CD4-positive, alpha-beta T cell treated with Interleukin-15 for 1 hour (primary cell): ENCODE data around the gene SLC22A14.
"Not testable (repeated sequence)": the region's sequence is repeated elsewhere in the genome, so short reads cannot be mapped to it uniquely, and the experiment has no call there.

Experiments
- DNase-seq: peaks from one replicate; pipeline ENCODE4 v3.0.0-alpha.2; 2020

SLC22A14 gene

DNA sequence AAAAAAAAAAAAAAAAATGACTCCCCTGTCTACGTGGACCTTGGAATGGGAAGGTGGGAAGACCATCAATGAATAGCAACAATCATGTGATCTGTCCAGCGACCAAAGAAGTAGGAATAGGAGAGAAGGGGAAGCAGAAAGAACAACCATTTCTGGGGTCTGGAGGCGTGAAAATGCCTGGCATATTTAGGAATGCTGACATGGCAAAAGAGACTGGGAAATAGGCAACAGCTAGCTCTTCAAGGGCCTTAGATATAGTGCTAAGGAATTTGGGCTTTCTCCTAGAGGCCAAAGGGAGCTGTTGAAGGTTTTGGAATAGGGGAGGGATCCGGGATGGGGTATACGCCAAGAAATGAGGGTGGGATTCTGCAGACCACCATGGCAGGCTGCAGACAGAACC lies 10.5 kb upstream of the SLC22A14 start:
- DNase-seq = no peak

DNA sequence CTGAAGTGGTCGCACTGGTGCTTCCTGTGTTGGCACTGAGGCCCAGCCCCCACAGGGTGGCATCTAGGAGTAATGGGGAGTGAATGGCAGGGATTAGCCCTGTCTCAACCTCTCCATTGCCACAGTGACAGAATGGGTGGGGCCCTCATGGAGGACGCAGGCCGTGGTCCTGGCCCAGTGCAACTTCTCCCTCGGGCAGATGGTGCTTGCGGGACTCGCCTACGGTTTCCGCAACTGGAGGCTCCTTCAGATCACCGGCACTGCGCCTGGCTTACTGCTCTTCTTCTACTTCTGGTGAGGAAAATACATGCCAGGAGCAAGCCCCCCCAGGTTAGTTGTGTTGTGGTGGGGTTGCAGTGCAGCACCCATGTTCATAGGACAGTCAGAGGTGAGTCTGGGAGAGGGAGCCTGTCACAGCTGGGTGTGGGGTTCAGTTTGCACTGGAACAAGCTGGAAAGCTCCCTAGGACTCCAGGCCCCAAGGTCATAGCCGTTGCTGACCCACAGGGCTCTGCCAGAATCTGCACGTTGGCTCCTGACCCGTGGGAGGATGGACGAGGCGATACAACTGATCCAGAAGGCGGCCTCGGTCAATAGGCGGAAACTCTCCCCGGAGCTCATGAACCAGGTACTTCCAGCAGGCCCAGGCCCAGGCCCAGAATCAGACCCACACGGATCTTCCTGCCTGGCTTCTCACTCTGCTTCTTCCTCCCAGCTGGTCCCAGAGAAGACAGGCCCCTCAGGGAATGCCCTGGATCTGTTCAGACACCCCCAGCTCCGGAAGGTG lies 7.0 kb upstream of the SLC22A14 start:
- no peak for DNase-seq

DNA sequence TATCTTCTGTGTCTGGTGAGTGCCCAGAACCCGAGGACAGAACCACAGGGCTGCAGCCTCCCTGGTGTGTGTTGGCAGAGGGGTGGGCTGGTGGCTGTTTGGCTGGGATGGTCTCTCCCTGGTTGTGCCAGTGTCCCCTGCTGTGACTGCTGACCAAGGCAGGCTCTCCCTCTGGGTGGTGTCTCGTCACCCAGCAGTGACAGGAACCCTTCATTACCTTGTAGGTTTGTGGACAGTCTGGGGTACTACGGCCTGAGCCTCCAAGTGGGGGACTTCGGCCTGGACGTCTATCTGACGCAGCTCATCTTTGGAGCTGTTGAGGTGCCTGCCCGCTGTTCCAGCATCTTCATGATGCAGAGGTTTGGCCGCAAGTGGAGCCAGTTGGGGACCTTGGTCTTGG lies 6.4 kb upstream of the SLC22A14 start:
- no peak for DNase-seq

DNA sequence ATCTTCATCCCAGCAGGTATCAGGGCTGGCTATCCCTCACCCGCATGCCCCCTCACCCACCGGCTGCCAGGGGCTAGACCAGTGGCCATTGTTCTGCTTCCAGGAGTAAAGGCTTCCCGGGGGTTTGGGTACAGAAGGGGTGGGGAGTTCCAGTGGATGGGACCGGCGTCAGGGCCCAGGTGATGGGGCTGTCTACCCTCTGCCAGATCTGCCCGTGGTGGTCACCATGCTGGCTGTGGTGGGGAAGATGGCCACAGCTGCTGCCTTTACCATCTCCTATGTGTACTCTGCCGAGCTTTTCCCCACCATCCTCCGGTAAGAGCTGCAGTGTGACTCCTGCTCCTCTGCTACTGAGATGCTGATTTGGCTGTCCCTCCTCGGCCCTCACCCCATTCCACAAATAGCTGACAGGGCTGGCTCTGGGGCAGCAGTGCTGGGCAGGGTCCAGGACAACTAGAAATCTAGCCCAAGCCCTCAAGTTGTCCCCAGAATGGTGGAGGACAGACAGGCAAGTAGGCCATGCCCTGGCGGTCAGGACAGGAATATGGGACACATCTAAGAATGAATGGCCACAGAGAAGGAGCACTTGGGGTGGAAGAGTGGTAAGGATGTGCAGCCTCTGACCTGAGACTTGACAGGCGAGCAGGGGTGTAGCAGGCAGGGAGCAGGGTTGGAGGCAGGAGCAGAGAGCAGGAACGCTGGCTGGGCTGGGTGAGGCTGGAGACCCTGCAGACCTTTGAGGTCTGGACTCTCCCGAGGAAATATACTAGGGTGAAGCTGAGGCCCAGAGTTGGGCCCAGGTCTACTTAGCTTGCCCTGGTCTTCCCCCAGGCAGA lies 5.8 kb upstream of the SLC22A14 start:
- DNase-seq = no peak

DNA sequence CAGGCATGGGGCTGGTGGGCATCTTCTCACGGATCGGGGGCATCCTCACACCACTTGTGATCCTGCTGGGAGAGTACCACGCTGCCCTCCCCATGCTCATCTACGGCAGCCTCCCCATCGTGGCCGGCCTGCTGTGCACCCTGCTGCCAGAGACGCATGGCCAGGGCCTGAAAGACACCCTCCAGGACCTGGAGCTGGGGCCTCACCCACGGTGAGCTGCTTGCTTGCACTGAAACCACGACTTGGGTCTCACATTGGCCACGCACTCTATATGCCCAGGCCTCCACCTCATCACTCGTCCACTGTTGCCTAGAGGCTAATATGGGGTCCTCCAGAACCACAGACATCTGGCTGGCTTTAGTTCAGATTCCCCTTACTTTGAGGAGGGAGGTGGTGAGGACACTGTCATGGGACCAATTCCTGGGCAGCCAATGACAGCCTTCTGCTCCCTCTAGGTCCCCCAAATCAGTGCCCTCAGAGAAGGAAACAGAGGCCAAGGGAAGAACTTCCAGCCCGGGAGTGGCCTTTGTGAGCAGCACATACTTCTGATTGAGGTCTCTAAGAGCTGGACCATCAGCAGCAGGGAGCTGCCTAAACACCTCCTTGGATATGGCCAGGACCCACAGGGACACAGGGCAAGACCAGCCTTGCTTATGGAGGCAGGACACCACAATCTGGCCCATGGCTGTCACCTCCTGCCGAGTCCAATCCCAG lies 5.0 kb upstream of the SLC22A14 start:
- DNase-seq = no peak

DNA sequence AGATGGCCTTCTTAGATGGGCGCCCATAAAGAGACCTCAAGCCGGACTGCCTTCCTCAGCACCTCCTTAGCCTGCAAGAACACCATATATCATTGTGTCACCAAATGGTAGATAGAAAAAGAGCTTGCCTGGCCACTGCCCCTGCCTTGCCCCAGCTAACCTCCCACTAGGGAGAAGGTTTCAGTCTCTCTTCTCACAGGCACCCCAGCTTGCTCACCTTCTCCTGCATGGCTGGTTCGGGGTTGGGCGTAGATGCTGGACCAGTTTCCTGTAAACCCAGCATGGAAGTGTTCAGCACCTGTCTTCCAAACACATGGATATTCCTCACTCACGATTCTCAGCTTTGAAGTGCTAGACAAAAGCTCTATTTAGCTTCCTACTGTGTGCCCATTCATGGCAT lies 3.3 kb upstream of the SLC22A14 start:
- no peak for DNase-seq

DNA sequence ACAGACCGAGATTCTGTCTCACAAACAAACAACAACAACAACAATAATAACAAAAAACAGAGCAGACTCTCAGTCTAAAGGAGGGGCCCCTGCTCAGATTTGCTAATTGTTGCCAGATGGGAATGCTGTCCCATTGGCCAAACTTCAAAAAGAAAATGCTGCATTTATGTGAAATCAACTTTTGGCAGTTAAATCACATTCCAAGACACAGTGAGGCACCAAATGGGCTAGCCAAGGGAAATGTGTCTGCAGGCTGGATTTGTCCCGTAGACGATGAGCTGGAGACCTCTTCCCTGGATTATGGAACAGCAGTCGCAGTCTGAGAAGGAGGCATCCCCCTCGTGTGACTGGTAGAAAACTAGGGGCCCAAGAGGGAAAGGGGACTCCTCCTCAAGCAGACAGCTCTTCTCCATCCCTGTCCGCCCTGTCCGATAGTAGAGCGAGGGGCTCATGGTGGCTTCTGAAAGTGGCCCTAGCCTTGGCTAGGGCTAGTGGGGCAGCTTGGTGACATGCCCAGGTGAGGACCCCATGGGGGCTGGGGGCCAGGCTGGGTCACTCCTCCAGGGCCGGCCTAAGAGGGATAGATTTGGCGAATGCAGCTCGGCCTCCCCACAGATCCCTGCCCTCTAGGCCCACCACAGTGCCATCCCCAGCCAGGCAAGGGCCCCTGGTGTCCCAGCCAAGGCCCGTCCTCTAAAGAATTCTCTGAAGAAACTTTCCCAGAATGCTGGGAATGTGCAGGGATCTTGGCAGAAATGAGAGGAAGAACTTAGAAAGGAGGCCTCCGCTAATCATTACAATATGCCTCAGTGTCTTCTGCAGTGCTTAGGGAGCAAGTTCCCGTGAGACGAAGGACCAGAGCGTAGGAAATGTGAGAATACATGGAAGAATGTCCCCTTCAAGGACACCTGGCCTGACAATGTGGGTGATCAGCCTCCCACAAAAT lies 2.0 kb downstream of the SLC22A14 start:
- no peak for DNase-seq

DNA sequence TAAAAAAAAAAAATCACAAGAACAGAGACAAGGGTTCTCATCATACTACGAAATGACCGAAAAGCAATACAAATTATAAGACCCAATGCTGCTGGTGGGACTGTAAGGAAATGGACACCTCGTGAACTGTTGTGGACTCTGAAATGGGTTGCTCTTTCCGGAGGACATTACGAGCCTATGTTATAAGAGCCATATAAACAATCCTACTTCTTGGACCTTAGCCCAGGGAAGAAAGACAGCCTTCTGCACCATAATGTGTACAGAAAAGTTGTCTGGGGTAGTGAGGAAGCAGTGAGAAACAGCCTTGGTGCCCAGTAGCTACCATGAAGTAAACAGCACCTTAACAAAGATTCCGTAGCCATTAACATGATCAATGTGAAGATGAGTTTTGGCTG lies 2.7 kb downstream of the SLC22A14 start:
- no peak for DNase-seq

DNA sequence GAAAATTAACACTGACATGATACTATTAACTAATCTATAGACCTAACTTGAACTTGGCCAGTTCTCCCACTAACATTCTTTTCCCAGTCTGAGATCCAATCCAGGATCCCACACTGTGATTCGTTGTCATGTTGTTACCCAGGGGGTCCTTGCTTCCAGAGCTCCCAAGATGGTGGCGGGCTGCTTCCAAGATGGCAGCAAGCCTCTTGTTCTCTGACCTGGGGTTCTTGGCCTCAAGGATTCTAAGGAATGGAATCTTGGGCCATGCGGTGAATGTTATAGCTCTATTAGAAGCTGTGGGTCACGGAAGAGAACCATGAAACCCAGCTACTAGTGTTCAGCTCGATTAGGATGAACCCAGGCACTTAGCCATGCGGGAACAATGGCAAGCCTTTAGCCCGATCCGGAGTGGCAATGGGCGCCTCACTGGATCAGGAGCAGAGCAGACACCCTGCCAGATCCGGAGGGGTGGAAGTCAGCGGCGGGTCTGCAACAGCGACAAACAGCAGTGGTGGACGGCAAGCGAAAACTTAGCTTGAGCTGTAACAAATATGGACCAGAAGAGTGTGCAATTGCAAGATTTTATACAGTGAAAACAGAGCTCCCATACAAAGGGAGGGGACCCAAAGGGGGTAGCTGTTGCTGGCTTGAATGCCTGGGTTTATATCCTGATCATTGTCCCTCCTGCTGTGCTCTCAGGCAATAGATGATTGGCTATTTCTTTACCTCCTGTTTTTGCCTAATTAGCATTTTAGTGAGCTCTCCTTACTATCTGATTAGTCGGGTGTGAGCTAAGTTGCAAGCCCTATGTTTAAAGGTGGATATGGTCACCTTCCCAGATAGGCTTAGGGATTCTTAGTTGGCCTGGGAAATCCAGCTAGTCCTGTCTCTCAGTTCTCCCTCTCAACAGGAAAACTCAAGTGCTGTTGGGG lies 7.5 kb downstream of the SLC22A14 start:
- not testable (repeated sequence) for DNase-seq

DNA sequence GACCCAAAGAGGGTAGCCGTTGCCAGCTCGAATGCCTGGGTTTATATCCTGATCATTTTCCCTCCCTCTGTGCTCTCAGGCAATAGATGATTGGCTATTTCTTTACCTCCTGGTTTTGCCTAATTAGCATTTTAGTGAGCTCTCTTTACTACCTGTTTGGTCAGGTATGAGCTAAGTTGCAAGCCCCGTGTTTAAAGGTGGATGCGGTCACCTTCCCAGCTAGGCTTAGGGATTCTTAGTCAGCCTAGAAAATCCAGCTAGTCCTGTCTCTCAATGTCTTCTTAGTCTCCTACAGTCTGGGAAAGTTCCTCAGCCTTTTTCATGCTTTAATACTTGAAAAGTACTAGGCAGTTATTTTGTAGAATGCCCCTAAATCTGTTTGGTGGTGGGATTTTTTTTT lies 15.0 kb downstream of the SLC22A14 start:
- not testable (repeated sequence) for DNase-seq

DNA sequence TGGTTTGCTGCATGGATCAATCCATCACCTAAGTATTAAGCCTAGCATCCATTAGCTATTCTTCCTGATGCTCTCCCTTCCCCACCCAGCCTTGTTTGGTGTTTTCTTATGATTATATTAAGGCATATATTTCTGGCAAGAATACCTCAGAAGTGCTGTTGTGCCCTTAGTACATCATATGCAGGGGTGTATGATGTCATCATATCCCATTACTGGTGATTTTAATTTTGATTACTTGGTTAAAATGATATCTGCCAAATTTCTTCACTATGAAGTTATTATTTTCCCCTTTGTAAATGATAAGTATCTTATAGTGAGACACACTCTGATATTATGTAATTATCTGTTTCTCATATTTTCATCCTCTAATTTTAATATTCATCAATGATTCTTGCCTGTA lies 15.4 kb downstream of the SLC22A14 start:
- DNase-seq = no peak

DNA sequence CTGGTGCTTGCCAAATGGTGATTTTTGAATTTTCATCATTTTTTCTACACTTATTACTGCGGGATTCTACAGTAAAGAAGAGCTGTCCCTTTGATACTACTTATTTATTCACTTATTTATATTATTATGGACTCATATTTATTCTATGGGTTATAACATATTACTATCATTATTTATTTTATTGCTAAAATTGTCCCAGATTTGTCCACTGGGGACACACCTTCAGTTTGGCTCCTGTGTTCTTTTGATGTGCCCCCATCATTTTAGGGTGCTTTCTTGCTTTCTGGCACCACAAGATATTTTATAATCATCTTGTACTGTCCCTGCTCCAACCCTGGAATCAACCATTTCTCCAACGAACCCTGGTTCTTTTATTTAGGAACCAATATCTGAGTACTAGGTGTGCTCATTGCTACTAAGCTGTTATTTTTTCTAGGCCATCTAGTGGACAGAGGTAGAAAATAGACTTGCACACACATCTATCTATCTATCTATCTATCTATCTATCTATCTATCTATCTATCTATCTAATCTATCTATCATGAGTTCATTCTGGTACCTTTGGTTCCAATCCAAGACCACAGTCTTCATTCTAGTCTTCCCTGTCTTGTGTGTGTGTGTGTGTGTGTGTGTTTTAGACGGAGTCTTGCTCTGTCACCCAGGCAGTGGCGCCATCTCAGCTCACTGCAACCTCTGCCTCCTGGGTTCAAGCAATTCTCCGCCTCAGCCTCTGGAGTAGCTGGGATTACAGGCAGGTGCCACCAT lies 16.0 kb downstream of the SLC22A14 start:
- DNase-seq = no peak

DNA sequence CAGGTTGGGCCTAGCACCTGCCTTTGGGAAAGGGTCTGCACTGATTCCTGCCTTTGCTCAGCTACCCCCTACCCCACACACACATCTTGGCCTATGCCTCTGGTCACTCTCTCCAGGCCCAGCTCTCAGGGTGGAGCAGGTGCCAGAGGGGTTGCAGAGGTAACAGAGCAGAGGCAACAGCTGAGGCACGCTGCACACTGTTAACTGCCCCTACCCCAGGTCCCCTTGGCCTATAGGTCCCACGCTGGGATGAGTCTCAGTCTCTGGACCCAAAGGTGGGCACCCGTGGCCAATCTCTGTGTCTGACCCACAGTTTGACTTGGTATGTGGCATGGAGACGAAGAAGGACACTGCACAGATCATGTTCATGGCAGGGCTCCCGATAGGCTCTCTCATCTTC lies 24.8 kb downstream of the SLC22A14 start:
- DNase-seq = no peak

DNA sequence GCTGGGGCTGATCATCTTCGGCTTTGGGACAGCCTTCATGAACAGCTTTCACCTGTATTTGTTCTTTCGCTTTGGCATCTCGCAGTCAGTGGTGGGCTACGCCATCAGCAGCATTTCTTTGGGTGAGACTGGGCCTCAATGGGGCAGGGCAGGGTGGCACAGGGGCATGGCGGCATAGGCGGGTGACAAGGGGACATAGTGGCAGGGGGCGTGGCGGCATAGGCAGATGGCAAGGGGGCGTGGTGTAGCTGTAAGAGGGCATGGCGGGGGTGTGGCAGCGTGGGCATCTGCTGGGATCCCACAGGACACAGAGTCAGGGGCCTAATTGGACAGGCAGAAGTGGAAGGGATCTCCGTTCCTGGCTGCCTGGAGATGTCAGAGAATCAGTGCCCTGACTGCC lies 25.5 kb downstream of the SLC22A14 start:
- DNase-seq = no peak

DNA sequence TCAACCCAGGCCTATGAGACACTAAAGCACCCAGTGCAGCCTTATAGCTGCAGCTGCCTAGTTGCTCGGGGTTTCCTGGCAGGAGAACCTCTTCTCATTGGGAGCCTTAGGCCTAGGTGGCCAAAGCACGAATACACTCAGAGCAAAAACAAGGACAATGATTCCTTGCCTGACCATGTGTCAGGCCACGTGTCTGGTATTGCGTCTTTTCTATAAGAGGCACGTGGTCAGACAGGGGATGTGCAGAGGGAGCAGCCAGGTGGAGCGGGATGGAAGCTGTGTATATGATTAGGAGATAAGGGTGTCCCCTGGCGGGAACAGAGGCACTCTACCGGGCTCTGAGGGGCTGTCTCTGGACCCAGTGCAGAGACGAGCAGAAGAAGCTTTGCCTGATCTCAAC lies 26.4 kb downstream of the SLC22A14 start:
- DNase-seq = no peak

DNA sequence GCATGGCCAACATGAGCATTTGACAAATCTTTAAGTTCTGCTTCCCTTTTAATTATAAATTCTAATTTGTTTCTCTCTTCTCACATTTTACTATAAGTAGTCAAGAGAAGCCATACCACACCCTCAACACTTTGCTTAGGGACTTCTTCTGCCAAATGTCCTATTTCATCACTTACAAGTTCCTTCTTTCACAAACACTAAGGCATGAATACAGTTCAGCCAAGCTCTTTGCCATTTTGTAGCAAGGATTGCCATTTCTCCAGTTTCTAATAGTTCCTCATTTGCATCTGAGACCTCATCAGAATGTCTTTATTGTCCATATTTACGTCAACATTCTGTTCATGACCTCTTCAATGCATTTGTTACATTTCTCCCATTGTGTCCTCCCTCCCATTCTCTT lies 29.4 kb downstream of the SLC22A14 start:
- DNase-seq = no peak

DNA sequence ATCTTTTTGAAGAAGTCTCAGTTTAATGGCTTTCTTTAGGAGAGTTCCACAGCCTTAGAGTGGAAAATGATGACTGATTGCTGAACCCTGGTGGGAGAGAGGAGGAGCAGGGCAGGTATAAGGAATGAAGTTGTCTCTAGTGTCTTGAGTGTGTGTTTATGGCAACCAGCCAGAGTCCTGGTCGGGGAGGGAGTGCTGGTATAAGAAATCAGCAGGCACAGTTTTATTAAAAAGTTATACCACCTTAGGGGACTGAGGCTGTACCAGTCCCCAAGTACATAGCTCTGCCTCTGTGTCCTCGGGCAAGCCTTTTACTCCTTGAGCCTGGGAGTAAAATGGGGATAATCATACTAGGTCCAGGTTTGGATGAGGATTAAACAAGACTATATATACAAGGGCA lies 29.8 kb downstream of the SLC22A14 start:
- DNase-seq = no peak

DNA sequence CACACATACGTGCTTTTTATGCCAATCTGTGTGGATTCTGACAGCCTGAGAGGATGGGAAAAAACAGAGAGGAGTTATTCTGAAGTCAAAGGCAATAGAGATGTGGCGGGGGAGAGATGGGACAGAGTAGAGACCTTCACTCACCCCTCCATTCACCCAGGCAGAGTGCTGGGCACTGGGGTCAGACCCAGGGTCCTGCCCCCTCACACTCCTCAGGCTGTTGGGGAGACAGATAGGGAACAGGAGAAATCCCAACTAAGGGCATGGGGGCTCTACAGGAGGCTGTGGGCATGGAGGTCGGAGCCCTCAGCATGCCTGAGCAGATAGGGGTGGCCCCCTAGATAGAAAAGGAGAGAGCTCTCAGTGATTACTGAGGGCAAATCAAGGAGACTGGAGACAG lies 30.3 kb downstream of the SLC22A14 start:
- DNase-seq = no peak

DNA sequence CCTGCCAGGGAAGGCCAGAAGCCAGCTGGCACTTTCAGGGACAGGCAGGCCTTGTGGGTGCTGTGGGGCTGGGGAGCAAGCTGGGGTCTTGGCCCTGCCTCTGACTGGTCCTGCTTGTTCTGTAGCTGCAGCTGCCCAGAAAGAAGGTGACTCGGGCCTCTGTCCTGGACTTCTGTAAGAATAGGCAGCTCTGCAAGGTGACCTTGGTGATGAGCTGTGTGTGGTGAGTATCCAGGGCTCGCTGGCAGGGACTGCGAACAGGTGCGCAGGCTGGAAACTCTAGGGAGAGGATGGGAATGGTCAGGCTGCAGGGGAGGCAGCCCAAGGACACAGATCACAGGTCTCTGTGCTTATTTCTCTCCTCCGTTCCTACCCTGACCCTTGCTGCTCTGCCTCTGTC lies 31.2 kb downstream of the SLC22A14 start:
- DNase-seq = no peak

DNA sequence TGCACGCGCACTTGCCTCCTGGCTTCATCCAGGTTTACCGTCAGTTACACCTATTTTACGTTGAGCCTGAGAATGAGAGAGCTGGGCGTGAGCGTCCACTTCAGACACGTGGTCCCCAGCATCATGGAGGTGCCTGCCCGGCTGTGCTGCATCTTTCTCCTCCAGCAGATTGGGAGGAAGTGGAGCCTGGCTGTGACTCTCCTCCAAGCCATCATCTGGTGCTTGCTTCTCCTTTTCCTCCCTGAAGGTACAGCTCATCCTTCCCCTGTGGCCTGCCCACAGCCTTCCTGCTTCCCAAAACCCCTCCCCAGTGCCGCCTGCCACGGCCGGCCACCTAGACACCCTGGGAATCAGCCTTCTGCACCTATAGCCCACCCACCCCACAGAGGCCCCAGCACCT lies 31.6 kb downstream of the SLC22A14 start:
- DNase-seq = no peak
